Cardiac muscle cell (in vitro differentiated cells and primary cell): ENCODE measurements around the gene CDH4. TPM values are rescaled to one million over a fixed set of nuclear protein-coding genes. Genes with fewer than 3 reads are reported as not detected.

Source experiments
- DNase-seq, 2 donors: peaks; one replicate each; pipeline versions ENCODE4 v3.0.0 to v3.0.0-alpha.2; 2010 to 2017; ENCODE audit warnings: low read depth in 1 of 2, low spot score in 1 of 2
- H3K27ac ChIP-seq: fragments of 200-600 bp; sonication (generic); 2 replicates; pipeline ENCODE4 v1.5.1; 2016
- H3K27me3 ChIP-seq: fragments of 200-600 bp; sonication (generic); 2 replicates; pipeline ENCODE4 v1.6.0; 2016; ENCODE audit warnings: control low read depth
- H3K36me3 ChIP-seq: fragments of 200-600 bp; sonication (generic); 2 replicates; pipeline ENCODE4 v1.5.1; 2016; ENCODE audit warnings: control low read depth
- H3K4me1 ChIP-seq: fragments of 200-600 bp; sonication (generic); 2 replicates; pipeline ENCODE4 v1.8.1; 2017; ENCODE audit warnings: low read depth, mild to moderate bottlenecking, mixed run types
- H3K4me3 ChIP-seq: fragments of 200-600 bp; sonication (generic); 2 replicates; pipeline ENCODE4 v1.5.1; 2016; ENCODE audit warnings: mild to moderate bottlenecking
- H3K9me3 ChIP-seq: fragments of 200-600 bp; sonication (generic); 2 replicates; pipeline ENCODE4 v1.5.1; 2017; ENCODE audit warnings: low read depth, mild to moderate bottlenecking, control low read depth
- polyA plus RNA-seq: library from polyadenylated mRNA; unstranded; fragments of >200 nt; fragmentation: Nextera tagmentation; extraction: Ambion mirVana; gene quantifications from 2 replicates; pipeline ENCODE4 v1.2.1, GENCODE V29; 2016
- total RNA-seq: library from RNA; depleted of rRNA; stranded (reverse); fragments of >200 nt; gene quantifications from 2 replicates; pipeline ENCODE4 v1.2.3, GENCODE V29; 2016
- TF ChIP-seq, protein P1 (sequence below): IDR thresholded peaks from 2 replicates; pipeline ENCODE4 v1.5.1; 2012; ENCODE audit warnings: low read depth, mild to moderate bottlenecking, low read length

Gene CDH4
- total and polyA plus RNA-seq, 2 experiments from 2014 or later = 0.43 to 0.80 TPM

DNA sequence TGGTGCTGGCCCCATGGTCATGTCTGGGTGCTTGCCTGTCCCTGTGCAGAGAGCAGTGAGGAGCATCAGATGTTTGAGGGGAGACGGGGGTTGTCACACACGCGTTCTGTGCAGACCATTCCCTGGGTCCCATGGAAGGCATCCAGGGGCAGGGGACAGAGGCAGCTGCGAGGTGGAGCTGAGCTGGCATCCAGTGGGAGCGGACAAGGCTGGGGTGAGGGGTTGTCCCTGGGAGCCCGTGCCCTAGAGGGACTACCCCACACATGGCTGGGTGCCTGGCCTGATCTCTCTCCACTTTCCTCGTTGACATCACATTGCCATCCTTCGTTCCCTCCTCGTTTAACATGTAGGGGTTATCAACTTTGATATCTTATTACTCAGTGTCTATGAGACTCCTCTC lies 331.3 kb downstream of the CDH4 start:
- Histone ChIP-seq H3K4me3 (no peak overlapping the region), H3K27ac (no peak overlapping the region), H3K9me3 (no peaks in the 10 kb centered on the region), H3K36me3 (no peaks in the 10 kb centered on the region), H3K27me3 (no peaks in the 10 kb centered on the region), H3K4me1 (no peaks in the 10 kb centered on the region)
- TF ChIP-seq, protein P1, sequence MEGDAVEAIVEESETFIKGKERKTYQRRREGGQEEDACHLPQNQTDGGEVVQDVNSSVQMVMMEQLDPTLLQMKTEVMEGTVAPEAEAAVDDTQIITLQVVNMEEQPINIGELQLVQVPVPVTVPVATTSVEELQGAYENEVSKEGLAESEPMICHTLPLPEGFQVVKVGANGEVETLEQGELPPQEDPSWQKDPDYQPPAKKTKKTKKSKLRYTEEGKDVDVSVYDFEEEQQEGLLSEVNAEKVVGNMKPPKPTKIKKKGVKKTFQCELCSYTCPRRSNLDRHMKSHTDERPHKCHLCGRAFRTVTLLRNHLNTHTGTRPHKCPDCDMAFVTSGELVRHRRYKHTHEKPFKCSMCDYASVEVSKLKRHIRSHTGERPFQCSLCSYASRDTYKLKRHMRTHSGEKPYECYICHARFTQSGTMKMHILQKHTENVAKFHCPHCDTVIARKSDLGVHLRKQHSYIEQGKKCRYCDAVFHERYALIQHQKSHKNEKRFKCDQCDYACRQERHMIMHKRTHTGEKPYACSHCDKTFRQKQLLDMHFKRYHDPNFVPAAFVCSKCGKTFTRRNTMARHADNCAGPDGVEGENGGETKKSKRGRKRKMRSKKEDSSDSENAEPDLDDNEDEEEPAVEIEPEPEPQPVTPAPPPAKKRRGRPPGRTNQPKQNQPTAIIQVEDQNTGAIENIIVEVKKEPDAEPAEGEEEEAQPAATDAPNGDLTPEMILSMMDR = no peak
- no peak for DNase-seq

DNA sequence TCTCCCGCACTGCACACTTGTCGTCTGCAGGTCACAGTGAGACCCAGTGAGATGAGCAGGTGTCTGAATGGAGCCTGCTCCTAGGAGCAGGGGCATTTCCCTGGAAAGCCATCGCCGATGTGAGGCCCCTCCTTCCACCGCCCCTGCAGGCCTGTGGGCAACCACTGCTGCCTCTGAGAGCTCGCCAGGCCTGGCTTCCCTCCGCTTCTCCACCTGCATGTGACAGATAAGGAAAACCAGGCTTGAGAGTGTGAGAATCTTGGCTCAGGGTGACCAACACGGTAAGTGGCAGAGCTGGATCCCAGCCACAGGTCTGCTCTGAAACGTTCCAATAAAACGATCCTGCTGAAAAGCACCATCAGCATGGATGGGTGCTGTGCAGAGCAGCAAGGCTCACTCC lies 332.8 kb downstream of the CDH4 start:
- TF ChIP-seq, protein P1 = no peak
- DNase-seq = peak in 1 of 2 donors; percentile 55
- H3K27ac ChIP-seq = no peak overlapping the region
- no peaks in the 10 kb centered on the region for H3K27me3 ChIP-seq
- no peaks in the 10 kb centered on the region for H3K9me3 ChIP-seq
- H3K4me1 ChIP-seq = no peaks in the 10 kb centered on the region
- H3K4me3 ChIP-seq = no peak overlapping the region
- no peaks in the 10 kb centered on the region for H3K36me3 ChIP-seq

DNA sequence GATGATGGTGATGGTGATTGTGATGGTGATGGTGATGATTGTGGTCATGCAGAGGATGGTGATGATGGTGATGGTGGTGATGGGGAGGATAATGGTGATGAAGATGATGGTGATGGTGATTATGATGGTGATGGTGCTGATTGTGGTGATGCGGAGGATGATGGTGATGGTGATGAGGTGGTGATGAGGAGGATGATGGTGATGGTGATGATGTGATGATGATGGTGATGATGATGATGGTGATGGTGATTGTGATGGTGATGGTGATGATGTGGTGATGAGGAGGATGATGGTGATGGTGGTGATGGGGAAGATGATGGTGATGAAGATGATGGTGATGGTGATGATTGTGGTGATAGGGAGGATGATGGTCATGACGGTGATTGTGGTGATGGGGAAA lies 333.7 kb downstream of the CDH4 start:
- no peak overlapping the region for H3K4me3 ChIP-seq
- no peaks in the 10 kb centered on the region for H3K27me3 ChIP-seq
- DNase-seq = no peak
- H3K36me3 ChIP-seq = no peaks in the 10 kb centered on the region
- no peaks in the 10 kb centered on the region for H3K9me3 ChIP-seq
- TF ChIP-seq, protein P1 = no peak
- H3K27ac ChIP-seq = no peak overlapping the region
- no peaks in the 10 kb centered on the region for H3K4me1 ChIP-seq

DNA sequence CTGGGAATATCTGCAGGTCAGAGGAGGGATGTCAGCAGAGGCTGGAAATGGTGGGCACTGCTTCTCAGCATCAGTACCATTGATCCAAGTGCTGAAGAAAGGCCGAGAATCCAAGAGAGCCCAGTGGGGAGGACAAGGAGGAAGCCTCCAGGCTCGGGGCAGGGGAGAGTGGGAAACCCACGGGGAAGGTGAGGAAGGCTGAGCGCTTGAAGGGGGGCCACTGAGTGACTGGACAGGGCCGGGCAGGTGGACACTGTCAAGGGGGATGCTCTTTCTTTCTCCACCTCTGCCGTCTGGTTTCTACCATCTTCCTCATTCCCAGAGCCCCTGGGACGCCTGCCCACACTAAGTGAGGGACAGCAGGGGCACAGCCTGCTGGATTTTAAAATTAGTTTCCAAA lies 335.0 kb downstream of the CDH4 start:
- Histone ChIP-seq H3K4me3 (no peak overlapping the region), H3K27me3 (no peaks in the 10 kb centered on the region), H3K4me1 (no peaks in the 10 kb centered on the region), H3K36me3 (no peaks in the 10 kb centered on the region), H3K27ac (no peak overlapping the region), H3K9me3 (no peaks in the 10 kb centered on the region)
- DNase-seq = no peak
- TF ChIP-seq, protein P1 = no peak

DNA sequence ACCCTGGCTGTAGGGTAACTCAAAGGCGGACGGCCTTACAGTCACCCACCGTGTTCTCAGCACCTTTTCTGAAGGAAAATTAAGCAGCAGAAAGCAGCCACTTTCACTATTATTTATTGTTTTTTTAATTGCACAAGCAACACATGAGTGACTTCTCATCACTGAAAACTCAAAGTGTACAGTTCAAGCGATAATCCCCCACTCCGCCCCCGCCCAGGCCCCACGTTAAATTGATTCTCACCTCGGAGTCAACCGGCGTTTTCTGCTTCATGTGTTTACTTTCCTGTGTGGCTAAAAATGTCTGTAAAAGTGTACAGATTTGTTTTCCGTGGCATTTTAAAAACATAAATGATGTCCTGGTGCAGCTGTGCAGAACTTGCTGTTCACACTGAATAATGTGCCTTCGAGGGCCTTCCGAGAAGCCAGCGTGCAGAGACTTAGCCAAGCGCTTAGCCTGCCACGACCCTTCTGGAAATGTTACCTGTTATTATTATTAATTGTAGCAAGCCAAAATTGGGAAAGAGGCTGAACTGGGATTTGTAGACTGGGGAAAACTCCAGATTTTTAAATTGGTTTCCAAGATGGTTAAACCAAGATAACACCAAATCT lies 335.7 kb downstream of the CDH4 start:
- DNase-seq = no peak
- TF ChIP-seq, protein P1 = no peak
- no peak overlapping the region for H3K27ac ChIP-seq

More for the DNA sequence above, 335.7 kb downstream of the CDH4 start:
- Histone ChIP-seq H3K4me3 (no peak overlapping the region), H3K4me1 (no peaks in the 10 kb centered on the region), H3K9me3 (no peaks in the 10 kb centered on the region), H3K36me3 (no peaks in the 10 kb centered on the region), H3K27me3 (no peaks in the 10 kb centered on the region)
